ENCODE data around the gene OR2H1.

- TF ChIP-seq, protein P1, sequence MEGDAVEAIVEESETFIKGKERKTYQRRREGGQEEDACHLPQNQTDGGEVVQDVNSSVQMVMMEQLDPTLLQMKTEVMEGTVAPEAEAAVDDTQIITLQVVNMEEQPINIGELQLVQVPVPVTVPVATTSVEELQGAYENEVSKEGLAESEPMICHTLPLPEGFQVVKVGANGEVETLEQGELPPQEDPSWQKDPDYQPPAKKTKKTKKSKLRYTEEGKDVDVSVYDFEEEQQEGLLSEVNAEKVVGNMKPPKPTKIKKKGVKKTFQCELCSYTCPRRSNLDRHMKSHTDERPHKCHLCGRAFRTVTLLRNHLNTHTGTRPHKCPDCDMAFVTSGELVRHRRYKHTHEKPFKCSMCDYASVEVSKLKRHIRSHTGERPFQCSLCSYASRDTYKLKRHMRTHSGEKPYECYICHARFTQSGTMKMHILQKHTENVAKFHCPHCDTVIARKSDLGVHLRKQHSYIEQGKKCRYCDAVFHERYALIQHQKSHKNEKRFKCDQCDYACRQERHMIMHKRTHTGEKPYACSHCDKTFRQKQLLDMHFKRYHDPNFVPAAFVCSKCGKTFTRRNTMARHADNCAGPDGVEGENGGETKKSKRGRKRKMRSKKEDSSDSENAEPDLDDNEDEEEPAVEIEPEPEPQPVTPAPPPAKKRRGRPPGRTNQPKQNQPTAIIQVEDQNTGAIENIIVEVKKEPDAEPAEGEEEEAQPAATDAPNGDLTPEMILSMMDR (IDR thresholded peaks at IDR 0.05 in 8 of 11, conservative IDR thresholded peaks at IDR 0.05 in 3 of 11): no peak
- no peak for TF ChIP-seq POLR2AphosphoS5 (IDR thresholded peaks at IDR 0.05)
Measured at GRCh38 chr6:29506446-29507067, 49.6 kb downstream of the OR2H1 start.

All from spleen (tissue), 7 donors.